ENCODE results near the gene ADGRA1.

DNA sequence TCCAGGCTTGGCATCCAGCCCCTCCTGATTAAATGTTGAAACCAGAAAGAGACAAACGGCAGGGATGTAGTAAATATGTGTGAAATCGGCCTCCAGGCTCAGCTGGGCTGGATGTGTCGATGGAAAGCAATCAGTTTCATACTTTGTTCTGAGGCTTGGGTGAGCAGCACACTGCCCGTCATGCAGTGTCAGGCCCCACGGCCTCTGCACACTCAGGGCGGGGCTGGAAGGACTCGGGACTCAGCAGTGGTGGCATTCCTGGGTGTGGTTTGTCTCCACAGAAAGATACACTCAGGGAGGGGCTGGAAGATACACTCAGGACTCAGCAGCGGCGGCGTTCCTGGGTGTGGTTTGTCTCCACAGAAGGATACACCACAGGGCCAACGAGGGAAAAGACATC, 22.0 kb downstream of the ADGRA1 start:
- TF ChIP-seq FOXM1 (IDR thresholded peaks at IDR 0.05; ENCODE audit: borderline replicate concordance, low read depth) (no peak), RAD21 (IDR thresholded peaks at IDR 0.05; ENCODE audit: low read depth) (no peak), CREB1 (IDR thresholded peaks at IDR 0.05; ENCODE audit: low read depth) (no peak), YY1 (IDR thresholded peaks at IDR 0.05; ENCODE audit: low read depth) (no peak), EP300 (IDR thresholded peaks at IDR 0.05; ENCODE audit: borderline replicate concordance) (no peak)
- TF ChIP-seq, protein P1, sequence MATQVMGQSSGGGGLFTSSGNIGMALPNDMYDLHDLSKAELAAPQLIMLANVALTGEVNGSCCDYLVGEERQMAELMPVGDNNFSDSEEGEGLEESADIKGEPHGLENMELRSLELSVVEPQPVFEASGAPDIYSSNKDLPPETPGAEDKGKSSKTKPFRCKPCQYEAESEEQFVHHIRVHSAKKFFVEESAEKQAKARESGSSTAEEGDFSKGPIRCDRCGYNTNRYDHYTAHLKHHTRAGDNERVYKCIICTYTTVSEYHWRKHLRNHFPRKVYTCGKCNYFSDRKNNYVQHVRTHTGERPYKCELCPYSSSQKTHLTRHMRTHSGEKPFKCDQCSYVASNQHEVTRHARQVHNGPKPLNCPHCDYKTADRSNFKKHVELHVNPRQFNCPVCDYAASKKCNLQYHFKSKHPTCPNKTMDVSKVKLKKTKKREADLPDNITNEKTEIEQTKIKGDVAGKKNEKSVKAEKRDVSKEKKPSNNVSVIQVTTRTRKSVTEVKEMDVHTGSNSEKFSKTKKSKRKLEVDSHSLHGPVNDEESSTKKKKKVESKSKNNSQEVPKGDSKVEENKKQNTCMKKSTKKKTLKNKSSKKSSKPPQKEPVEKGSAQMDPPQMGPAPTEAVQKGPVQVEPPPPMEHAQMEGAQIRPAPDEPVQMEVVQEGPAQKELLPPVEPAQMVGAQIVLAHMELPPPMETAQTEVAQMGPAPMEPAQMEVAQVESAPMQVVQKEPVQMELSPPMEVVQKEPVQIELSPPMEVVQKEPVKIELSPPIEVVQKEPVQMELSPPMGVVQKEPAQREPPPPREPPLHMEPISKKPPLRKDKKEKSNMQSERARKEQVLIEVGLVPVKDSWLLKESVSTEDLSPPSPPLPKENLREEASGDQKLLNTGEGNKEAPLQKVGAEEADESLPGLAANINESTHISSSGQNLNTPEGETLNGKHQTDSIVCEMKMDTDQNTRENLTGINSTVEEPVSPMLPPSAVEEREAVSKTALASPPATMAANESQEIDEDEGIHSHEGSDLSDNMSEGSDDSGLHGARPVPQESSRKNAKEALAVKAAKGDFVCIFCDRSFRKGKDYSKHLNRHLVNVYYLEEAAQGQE (IDR thresholded peaks at IDR 0.05; ENCODE audit: low read depth), result no peak
